ENCODE measurements around the gene NMT1. TPM values are rescaled to one million over a fixed set of nuclear protein-coding genes. Genes with fewer than 3 reads are reported as not detected.

NMT1 gene
- total RNA-seq, 1 donor from 2014 or later: 101 TPM

DNA sequence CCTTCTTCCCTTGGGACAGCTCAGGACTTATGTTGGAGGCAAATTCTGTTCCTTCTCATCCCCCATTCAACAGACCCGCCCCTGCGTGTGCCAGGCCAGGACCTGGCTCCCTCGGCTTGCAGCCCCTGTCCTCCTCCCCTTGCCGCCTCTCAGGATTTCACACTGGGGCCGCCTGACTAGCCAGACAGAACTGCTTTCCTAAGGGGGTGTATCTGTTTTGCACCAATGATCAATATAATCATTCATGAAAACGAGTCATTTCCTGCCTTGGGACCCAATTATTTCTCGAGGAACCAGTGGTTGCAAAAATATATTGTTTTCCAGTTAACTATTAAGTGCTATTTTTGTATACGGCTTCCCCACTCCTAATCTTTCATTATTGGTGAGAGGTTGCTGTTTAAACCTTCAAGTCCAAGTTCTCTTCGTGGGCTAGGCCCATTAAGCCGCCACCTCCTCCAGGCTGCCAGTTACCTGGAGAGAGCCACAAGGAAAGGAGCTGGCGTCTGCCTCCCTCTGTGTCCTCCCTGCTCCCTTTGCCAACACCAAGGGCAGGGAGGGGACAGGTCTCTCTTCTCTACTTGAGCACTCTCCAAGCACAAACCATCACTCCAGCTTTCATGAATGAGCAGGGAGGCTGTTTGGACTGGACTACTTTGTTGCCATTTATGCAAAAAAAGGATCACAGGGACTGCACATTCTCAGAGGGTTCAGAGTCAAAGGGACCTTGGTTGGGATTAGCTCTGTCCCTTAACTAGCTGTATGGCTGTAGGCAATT is 18.6 kb upstream of the NMT1 start:
- no peak for DNase-seq (ENCODE audit: low spot score)
- Mint-ChIP-seq H3K4me1 (peaks cover 47% of the 10 kb centered on the region), H3K9me3 (no peaks in the 10 kb centered on the region), H3K4me3 (no peak overlapping the region), H3K27me3 (ENCODE audit: insufficient read depth, low read depth) (peaks cover 4% of the 10 kb centered on the region), H3K27ac (no peak overlapping the region), H3K36me3 (peaks cover 14% of the 10 kb centered on the region)
- Histone ChIP-seq H3F3A (ENCODE audit: low read depth) (peaks cover 24% of the 10 kb centered on the region), H3K79me2 (ENCODE audit: low read depth) (peaks cover 67% of the 10 kb centered on the region), H3K36me3 (no peaks in the 10 kb centered on the region), H3K27me3 (no peaks in the 10 kb centered on the region), H3K9ac (no peak overlapping the region), H3K9me3 (ENCODE audit: low read depth) (no peaks in the 10 kb centered on the region), H3K4me1 (peaks cover 13% of the 10 kb centered on the region), H2AFZ (replicated peaks) (no peak overlapping the region), H4K20me1 (ENCODE audit: low read depth) (peaks cover 82% of the 10 kb centered on the region), H3K4me3 (no peak overlapping the region), H3K4me2 (no peak overlapping the region), H3K27ac (no peak overlapping the region)
- TF ChIP-seq, protein P1, sequence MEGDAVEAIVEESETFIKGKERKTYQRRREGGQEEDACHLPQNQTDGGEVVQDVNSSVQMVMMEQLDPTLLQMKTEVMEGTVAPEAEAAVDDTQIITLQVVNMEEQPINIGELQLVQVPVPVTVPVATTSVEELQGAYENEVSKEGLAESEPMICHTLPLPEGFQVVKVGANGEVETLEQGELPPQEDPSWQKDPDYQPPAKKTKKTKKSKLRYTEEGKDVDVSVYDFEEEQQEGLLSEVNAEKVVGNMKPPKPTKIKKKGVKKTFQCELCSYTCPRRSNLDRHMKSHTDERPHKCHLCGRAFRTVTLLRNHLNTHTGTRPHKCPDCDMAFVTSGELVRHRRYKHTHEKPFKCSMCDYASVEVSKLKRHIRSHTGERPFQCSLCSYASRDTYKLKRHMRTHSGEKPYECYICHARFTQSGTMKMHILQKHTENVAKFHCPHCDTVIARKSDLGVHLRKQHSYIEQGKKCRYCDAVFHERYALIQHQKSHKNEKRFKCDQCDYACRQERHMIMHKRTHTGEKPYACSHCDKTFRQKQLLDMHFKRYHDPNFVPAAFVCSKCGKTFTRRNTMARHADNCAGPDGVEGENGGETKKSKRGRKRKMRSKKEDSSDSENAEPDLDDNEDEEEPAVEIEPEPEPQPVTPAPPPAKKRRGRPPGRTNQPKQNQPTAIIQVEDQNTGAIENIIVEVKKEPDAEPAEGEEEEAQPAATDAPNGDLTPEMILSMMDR (IDR thresholded peaks at IDR 0.05): no peak
- TF ChIP-seq EZH2phosphoT487 (IDR thresholded peaks at IDR 0.05): no peak
- no peak for TF ChIP-seq EZH2 (IDR thresholded peaks at IDR 0.05)

GRCh38 chr17:45043813-45044540 is 17.1 kb upstream of the NMT1 start:
- Histone ChIP-seq H2AFZ (replicated peaks) (no peak overlapping the region), H3F3A (ENCODE audit: low read depth) (peaks cover 24% of the 10 kb centered on the region), H3K9me3 (ENCODE audit: low read depth) (no peaks in the 10 kb centered on the region), H3K9ac (no peak overlapping the region), H4K20me1 (ENCODE audit: low read depth) (peaks cover 67% of the 10 kb centered on the region), H3K4me3 (no peak overlapping the region), H3K4me2 (no peak overlapping the region), H3K27ac (no peak overlapping the region), H3K79me2 (ENCODE audit: low read depth) (peaks cover 68% of the 10 kb centered on the region), H3K4me1 (peaks cover 13% of the 10 kb centered on the region), H3K36me3 (no peaks in the 10 kb centered on the region), H3K27me3 (no peaks in the 10 kb centered on the region)
- Mint-ChIP-seq H3K4me1 (peaks cover 44% of the 10 kb centered on the region), H3K9me3 (no peaks in the 10 kb centered on the region), H3K27me3 (ENCODE audit: insufficient read depth, low read depth) (peaks cover 3% of the 10 kb centered on the region), H3K36me3 (peaks cover 12% of the 10 kb centered on the region), H3K4me3 (no peak overlapping the region), H3K27ac (peak overlapping the region; percentile 87)
- no peak for DNase-seq (ENCODE audit: low spot score)
- TF ChIP-seq EZH2 (IDR thresholded peaks at IDR 0.05) (no peak), EZH2phosphoT487 (IDR thresholded peaks at IDR 0.05) (no peak)
- TF ChIP-seq, protein P1 (IDR thresholded peaks at IDR 0.05): no peak

DNA sequence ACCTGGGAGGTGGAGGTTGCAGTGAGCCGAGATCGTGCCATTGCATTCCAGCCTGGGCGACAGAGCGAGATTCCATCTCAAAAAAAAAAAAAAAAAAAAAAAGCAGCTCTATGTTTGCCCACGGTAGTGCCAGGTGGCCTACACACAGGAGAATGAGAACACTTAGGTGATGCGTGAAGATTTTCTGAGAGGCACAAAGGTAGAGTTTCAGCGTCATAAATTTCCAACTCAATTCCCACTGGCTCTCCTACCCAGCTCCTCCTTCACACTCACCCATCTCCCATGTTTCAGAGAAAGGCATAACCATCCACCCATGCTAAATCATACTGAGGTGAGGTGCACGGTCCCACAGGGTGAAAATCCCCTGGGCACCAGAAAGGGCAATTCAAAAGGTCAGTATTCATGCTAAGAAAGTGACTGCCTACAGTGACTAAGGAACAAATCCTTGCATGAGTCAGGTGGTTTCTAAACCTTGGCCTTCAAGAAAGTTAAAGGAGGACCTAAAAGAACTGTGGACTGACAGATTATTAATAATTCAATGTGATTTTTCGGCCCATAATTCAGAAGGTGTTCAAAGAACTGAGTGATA is 14.5 kb upstream of the NMT1 start:
- Mint-ChIP-seq H3K27ac (peak overlapping the region; percentile 78), H3K27me3 (ENCODE audit: insufficient read depth, low read depth) (peaks cover 3% of the 10 kb centered on the region), H3K4me1 (peaks cover 45% of the 10 kb centered on the region), H3K36me3 (peaks cover 12% of the 10 kb centered on the region), H3K4me3 (peak overlapping the region; percentile 50), H3K9me3 (no peaks in the 10 kb centered on the region)
- Histone ChIP-seq H3K9ac (no peak overlapping the region), H3K4me1 (peaks cover 14% of the 10 kb centered on the region), H3K36me3 (no peaks in the 10 kb centered on the region), H3K4me3 (no peak overlapping the region), H3F3A (ENCODE audit: low read depth) (peaks cover 30% of the 10 kb centered on the region), H3K9me3 (ENCODE audit: low read depth) (no peaks in the 10 kb centered on the region), H3K27me3 (no peaks in the 10 kb centered on the region), H3K4me2 (no peak overlapping the region), H2AFZ (replicated peaks) (no peak overlapping the region), H4K20me1 (ENCODE audit: low read depth) (peaks cover 41% of the 10 kb centered on the region), H3K79me2 (ENCODE audit: low read depth) (peaks cover 75% of the 10 kb centered on the region), H3K27ac (peak overlapping the region; percentile 48)
- DNase-seq (ENCODE audit: low spot score): no peak
- TF ChIP-seq EZH2phosphoT487 (IDR thresholded peaks at IDR 0.05) (no peak), EZH2 (IDR thresholded peaks at IDR 0.05) (no peak)
- TF ChIP-seq, protein P1 (IDR thresholded peaks at IDR 0.05): no peak

All from neural progenitor cell (in vitro differentiated cells).